GM12875 (cell line): ENCODE data around the gene PRR18.

Source experiments
- H3K4me3 ChIP-seq: one replicate; pipeline ENCODE4 v1.5.1; 2011; ENCODE audit warnings: low read depth, low read length, control low read depth
- TF ChIP-seq, protein P1 (sequence below): IDR thresholded peaks from 2 replicates; pipeline ENCODE4 v1.5.1; 2011; ENCODE audit warnings: low read depth, mild to moderate bottlenecking, control low read depth, inconsistent platforms, low read length, moderate library complexity, borderline replicate concordance; ENCODE audit not compliant: insufficient read depth

PRR18 gene

DNA sequence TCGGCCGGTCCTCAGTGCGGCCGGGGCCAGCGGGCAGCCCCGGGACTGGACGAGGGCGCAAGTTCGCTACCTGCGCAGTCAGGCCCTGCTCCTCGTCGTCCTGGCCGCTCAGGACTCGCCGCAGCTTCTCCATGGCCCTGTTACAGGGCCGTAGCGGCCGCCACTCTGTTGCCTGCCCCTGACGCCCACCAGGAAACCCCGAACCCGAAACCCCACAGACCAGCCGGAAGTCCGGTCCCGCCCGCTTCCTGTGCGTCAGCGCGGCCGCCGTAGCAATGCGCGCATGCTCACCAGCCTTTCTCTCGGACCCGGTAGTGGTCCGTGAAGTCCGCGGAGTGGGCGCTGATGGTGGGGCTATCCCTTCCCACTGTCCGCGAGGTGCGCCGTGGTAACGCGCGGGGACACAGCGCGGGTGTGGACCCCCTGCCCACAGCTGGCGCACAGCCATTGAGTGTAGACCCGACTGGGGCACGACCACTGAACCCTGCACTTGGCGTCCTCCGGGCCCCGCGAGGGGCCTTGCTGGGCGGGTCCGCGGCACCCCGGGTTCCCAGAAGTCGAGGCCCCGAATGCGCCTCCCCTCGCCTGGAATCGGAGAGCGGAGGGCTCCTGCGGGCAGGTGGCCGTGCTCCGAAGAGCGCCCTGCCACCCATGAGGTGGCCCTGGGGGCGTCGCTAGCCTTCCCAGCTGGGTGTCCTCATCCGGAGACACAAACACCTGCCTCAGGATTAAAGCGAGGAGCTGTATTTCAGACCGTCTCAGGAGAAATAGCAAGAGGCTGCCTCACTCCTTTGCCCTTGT, 34.4 kb upstream of the PRR18 start, which contains the start of gene SFT2D1:
Gene SFT2D1 (minus strand): TSS at position 197 of the 801 bp plus-strand sequence. CDS start 64 bp downstream, at position 133.
- H3K4me3 ChIP-seq = peak within 1 kb of the TSS; percentile 78
- TF ChIP-seq, protein P1, sequence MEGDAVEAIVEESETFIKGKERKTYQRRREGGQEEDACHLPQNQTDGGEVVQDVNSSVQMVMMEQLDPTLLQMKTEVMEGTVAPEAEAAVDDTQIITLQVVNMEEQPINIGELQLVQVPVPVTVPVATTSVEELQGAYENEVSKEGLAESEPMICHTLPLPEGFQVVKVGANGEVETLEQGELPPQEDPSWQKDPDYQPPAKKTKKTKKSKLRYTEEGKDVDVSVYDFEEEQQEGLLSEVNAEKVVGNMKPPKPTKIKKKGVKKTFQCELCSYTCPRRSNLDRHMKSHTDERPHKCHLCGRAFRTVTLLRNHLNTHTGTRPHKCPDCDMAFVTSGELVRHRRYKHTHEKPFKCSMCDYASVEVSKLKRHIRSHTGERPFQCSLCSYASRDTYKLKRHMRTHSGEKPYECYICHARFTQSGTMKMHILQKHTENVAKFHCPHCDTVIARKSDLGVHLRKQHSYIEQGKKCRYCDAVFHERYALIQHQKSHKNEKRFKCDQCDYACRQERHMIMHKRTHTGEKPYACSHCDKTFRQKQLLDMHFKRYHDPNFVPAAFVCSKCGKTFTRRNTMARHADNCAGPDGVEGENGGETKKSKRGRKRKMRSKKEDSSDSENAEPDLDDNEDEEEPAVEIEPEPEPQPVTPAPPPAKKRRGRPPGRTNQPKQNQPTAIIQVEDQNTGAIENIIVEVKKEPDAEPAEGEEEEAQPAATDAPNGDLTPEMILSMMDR = no peak

DNA sequence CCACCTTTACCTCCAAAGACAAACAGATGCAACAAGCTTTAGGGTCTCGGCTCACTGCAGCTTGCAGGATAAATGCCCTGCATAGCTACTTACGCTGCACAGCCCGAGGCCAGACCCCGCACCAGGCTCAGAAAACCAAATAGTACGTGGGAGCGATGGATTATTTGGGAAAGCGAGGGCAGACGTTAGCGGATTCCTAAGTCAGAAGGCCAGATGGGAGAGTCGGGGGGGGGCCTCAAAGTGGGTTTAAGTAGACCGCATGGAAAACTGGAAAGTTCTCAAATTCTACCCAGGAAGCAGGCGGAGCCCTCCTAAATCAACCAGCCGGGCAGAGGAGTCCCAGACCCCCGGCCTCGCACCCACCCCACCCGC, 33.8 kb upstream of the PRR18 start:
- H3K4me3 ChIP-seq = peak overlapping the region; percentile 78
- TF ChIP-seq, protein P1 = no peak

DNA sequence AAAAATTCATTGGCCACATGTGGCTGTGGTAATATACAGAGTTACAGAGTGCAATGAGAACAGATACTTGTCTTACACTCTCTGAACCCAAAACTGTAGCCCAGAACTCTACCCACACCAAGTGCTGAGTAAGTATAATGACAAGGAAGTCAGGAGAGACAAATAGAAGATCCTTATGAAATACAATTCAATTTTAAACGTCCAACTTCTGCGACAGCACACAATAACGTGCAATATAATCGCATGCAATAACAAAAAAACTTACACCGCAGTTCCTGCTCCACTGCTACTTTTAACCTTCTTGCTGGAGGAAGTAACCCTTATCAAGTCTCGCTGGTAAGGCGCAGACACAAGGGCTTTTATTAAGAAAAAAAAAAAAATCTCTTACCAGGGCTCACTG, 33.3 kb upstream of the PRR18 start:
- TF ChIP-seq, protein P1 = no peak
- peak overlapping the region; percentile 78 for H3K4me3 ChIP-seq

DNA sequence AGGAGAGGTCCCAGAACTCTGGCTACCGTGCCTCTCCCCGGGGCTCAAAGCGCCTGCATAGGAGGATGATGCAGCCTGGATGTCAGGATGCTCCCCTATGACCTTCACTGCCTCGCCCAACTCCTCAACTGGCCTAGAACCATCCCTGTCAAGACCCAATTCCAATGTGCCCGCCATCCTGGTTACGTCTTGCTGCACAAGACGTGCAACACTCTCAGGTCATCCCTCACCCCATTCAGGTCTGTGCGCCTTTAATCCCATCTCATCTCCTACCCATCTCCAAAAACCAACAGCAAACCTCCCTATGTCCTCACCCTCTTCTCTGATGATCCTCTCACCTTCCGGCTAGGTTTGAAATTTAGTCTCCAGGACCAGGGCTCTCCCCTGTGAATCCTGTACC, 30.7 kb upstream of the PRR18 start:
- TF ChIP-seq, protein P1 = no peak
- no peak overlapping the region for H3K4me3 ChIP-seq

DNA sequence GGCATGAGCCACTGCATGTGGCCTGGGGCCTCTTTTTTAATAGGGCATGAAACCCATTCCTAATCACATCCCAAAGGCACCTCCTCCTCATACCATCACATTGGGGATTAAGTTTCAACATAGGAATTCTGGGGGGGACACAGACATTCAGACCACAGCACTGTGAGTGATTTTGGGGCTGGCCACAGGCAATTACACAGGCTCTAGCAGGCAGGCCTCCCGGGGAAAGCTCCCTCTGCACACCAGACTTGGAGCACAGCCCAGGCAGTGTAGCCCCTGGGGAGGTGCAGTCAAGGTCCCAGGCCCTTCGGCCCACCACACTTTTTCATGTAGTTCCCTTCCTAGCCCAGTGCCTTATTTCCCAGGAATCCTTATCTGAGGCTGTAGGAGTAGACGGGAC, 28.7 kb upstream of the PRR18 start:
- TF ChIP-seq, protein P1 = no peak
- H3K4me3 ChIP-seq = no peak overlapping the region

DNA sequence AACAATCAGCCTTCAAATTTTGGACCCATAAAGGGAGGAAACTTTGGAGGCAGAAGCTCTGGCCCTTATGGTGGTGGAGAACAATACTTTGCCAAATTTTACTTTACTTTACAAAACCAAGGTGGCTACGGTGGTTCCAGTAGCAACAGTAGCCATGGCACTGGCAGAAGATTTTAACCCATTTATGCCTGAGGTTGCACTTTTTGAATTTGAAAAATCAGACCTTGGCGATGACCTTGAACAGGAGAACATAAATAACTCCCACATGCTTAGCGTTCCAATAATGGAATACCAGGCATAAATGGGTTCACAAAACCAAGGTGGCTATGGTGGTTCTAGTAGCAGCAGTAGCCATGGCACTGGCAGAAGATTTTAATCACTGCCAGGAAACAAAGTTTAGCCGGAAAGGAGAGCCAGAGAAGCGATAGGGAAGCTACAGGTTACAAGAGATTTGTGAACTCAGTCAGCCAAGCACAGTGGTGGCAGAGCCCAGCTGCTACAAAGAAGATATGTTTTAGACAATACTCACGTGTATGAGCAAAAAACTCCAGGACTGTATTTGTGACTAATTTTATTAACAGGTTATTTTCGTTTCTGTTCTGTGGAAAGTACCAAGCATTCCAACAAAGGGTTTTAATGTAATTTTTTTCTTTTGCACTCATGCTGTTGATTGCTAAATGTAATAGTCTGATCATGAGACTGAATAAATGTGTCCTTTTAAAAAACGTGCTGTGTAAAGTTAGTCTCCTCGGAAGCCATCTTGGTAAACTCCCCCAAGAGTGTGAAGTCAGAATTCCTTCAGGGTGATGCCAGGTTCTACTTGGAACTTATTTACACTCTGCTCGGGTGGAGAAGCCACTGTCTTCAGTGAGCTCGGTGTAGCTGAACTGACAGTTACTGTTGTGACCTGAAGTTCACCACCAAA, 27.4 kb upstream of the PRR18 start:
- TF ChIP-seq, protein P1 = no peak
- no peak overlapping the region for H3K4me3 ChIP-seq
